ENCODE measurements around the gene PROC.

Gene PROC

GRCh38 chr2:127437056-127437455, 18.8 kb downstream of the PROC start:
- H3K4me3 ChIP-seq (ENCODE audit: low read depth, low read length) = no peak overlapping the region
- TF ChIP-seq CTCF (IDR thresholded peaks at IDR 0.05; ENCODE audit: insufficient read depth, low read depth, low read length, missing control alignments) = no peak

GRCh38 chr2:127437781-127438726, 19.8 kb downstream of the PROC start:
- DNase-seq (ENCODE audit: low read depth) = no peak
- H3K4me3 ChIP-seq (ENCODE audit: low read depth, low read length) = no peak overlapping the region
- TF ChIP-seq CTCF (IDR thresholded peaks at IDR 0.05; ENCODE audit: insufficient read depth, low read depth, low read length, missing control alignments) = no peak

More at GRCh38 chr2:127437056-127437455, 18.8 kb downstream of the PROC start:
- no peak for DNase-seq (ENCODE audit: low read depth)

GRCh38 chr2:127439343-127439742, 21.1 kb downstream of the PROC start:
- no peak overlapping the region for H3K4me3 ChIP-seq (ENCODE audit: low read depth, low read length)

GRCh38 chr2:127448526-127448925, 30.3 kb downstream of the PROC start:
- no peak for DNase-seq (ENCODE audit: low read depth)
- H3K4me3 ChIP-seq (ENCODE audit: low read depth, low read length) = no peak overlapping the region
- no peak for TF ChIP-seq CTCF (IDR thresholded peaks at IDR 0.05; ENCODE audit: insufficient read depth, low read depth, low read length, missing control alignments)

More at GRCh38 chr2:127439343-127439742, 21.1 kb downstream of the PROC start:
- DNase-seq (ENCODE audit: low read depth) = no peak
- TF ChIP-seq CTCF (IDR thresholded peaks at IDR 0.05; ENCODE audit: insufficient read depth, low read depth, low read length, missing control alignments) = no peak

- H3K4me3 ChIP-seq (ENCODE audit: low read depth, low read length) = no peak overlapping the region
- no peak for TF ChIP-seq CTCF (IDR thresholded peaks at IDR 0.05; ENCODE audit: insufficient read depth, low read depth, low read length, missing control alignments)
- no peak for DNase-seq (ENCODE audit: low read depth)
Measured at GRCh38 chr2:127449414-127449813, 31.2 kb downstream of the PROC start.

GRCh38 chr2:127449898-127450297, 31.7 kb downstream of the PROC start:
- no peak for TF ChIP-seq CTCF (IDR thresholded peaks at IDR 0.05; ENCODE audit: insufficient read depth, low read depth, low read length, missing control alignments)
- DNase-seq (ENCODE audit: low read depth) = no peak
- H3K4me3 ChIP-seq (ENCODE audit: low read depth, low read length) = no peak overlapping the region
